ENCODE results near the gene PGAP2. TPM values are rescaled to one million over a fixed set of nuclear protein-coding genes. Genes with fewer than 3 reads are reported as not detected.
A peak's percentile ranks its signal among the peaks of the same experiment; 100 is the strongest.

Gene PGAP2
- total RNA-seq, 2 experiments from 2014 or later = 23.8 to 25.7 TPM

DNA sequence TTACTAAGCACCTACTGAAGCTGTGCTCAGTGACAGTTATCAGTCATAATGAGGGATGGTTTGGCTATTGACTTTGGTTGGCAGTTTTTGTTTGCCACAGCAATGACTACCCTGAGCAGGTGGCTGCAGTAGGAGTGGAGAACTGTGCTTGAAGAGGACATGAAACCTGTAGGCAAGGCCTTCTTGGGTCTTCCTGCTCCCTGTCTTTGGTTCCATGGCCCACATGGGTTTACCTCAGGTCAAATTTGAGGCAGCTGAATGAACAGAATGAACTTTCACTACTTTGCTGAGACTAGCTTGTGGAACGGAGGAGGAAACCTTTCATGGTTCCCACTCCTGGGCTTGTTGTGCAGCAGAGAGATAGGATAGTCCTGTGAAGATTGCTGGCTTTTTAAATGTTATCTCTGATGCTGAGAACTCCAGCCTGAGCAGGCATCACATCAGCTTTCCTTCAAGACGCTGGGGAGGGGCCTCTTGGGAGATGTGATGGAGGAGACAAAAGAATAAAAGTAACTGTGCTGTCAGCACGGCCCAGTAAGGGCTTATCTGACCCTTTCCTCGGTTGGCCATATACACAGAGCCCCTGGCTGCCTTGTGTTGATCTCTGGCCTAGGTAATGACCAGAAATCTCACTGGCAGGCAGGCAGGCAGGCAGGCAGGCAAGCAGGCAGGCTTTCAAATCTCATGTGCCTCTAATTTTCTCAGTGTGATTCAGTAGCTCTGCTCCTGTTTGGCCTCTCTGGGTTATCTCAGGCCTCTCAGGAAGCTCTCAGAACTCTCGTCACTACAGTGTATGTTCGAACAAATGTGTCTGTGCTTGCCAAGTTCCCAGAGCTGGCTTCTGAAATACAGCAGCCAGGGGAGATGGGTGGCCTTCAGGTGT lies 59.1 kb downstream of the PGAP2 start:
- Mint-ChIP-seq H3K9me3 (ENCODE audit: insufficient read depth) (no peaks in the 10 kb centered on the region), H3K27me3 (ENCODE audit: low read depth) (no peaks in the 10 kb centered on the region), H3K36me3 (ENCODE audit: low read depth) (peaks cover 40% of the 10 kb centered on the region), H3K4me3 (no peak overlapping the region), H3K27ac (peak overlapping the region; percentile 48), H3K4me1 (ENCODE audit: low read depth) (peaks cover 87% of the 10 kb centered on the region)
- ATAC-seq (no peak), DNase-seq (no peak)
- ChIA-PET CTCF (interaction anchor here (0.9 to 9.5 kb wide), 11 partner anchors 9 to 205 kb away, joined by 3 to 133 read pairs (median 5); partner anchors contain the start of gene STIM1), POLR2A (interaction anchor here (0.6 to 1.7 kb wide), 5 partner anchors 12 to 29 kb away, joined by 3 to 12 read pairs (median 4); partner anchors contain the start of gene STIM1)

- ChIA-PET CTCF (interaction anchor here (0.9 to 2.4 kb wide), 5 partner anchors 9 to 199 kb away, joined by 3 to 13 read pairs (median 6); partner anchors contain the start of gene STIM1), POLR2A (interaction anchor here (1.2 to 1.3 kb wide), 2 partner anchors 13 to 19 kb away, joined by 3 read pairs; no protein-coding TSS in a partner anchor)
- peaks cover 24% of the 10 kb centered on the region for H3K36me3 Mint-ChIP-seq (ENCODE audit: low read depth)
- ATAC-seq (no peak), DNase-seq (no peak)
- H3K27ac Mint-ChIP-seq = no peak overlapping the region
- H3K27me3 Mint-ChIP-seq (ENCODE audit: low read depth) = no peaks in the 10 kb centered on the region
- no peaks in the 10 kb centered on the region for H3K9me3 Mint-ChIP-seq (ENCODE audit: insufficient read depth)
- no peak overlapping the region for H3K4me3 Mint-ChIP-seq
- peaks cover 72% of the 10 kb centered on the region for H3K4me1 Mint-ChIP-seq (ENCODE audit: low read depth)
These were observed 65.5 kb downstream of the PGAP2 start for GRCh38 chr11:3873712-3874349.

Other genes with a start within 250 kb of the PGAP2 start
- gene ART5, start 166.6 kb upstream of the PGAP2 start, total RNA-seq = not detected
- not detected for gene ART1, start 163.4 kb upstream of the PGAP2 start, total RNA-seq
- gene CHRNA10, start 137.2 kb upstream of the PGAP2 start, total RNA-seq = 1 to 10 TPM; 2.6 to 3.0 TPM
- 100 to 1,000 TPM; 106 to 108 TPM for gene NUP98, start 11.0 kb upstream of the PGAP2 start, total RNA-seq
- gene RHOG, start 32.4 kb downstream of the PGAP2 start, total RNA-seq = 100 to 1,000 TPM; 173 to 191 TPM
- gene STIM1, start 47.1 kb downstream of the PGAP2 start, total RNA-seq = 100 to 1,000 TPM in 1 of 2 experiments, 10 to 100 TPM in 1; 97.3 to 104 TPM